ENCODE results near the gene DHRS4L2. TPM values are rescaled to one million over a fixed set of nuclear protein-coding genes. Genes with fewer than 3 reads are reported as not detected.
"Not testable (repeated sequence)": the region's sequence is repeated elsewhere in the genome, so short reads cannot be mapped to it uniquely, and the experiment has no call there.

Gene DHRS4L2
- total and polyA plus RNA-seq, 4 donors, result 16.7 to 56.8 (median 44.0) TPM

DNA sequence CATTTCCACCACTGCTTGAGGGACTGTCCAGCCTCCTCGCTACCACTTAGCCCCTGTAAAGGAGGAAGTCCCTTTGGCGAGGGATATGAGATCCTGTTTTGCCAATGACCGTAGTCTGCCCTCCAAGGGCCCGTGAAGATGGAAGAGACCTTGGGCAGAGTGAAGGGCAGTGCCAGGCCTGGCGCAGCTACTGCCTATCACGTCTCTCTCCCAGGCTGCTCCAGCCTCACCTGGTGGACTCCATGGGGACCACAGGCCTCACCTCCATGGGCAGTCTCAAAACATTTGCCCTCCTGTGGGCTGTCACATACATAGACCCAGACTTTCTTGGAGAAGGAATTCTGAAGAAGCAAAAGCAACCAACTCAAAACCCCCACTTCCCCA is 514 bp upstream of the DHRS4L2 start:
- H3K9ac ChIP-seq (ENCODE audit: low read depth in 1 of 2, low read length in 2 of 2); H3K4me3 ChIP-seq (ENCODE audit: low read depth in 1 of 3, low read length in 3 of 3); H3K36me3 ChIP-seq (ENCODE audit: control insufficient read depth in 4 of 4, insufficient read depth in 3 of 4, low read depth in 1 of 4, low read length in 3 of 4); H3K27me3 ChIP-seq (ENCODE audit: control insufficient read depth in 4 of 4, insufficient read depth in 4 of 4, low read length in 3 of 4); DNase-seq (ENCODE audit: low spot score); H3K9me3 ChIP-seq (ENCODE audit: control insufficient read depth in 4 of 4, low read length in 3 of 4): not testable (repeated sequence)
- WGBS, result 76% methylated on average over 6 of the region's 6 CpGs
- Histone ChIP-seq H3K27ac (ENCODE audit: low read depth in 1 of 2, low read length in 2 of 2) (peak overlapping the region in 1 of 2 donors; percentile 25), H3K4me1 (ENCODE audit: control insufficient read depth in 4 of 4, insufficient read depth in 4 of 4, low read length in 3 of 4) (peaks cover 2 to 10% (median 7%) of the 10 kb centered on the region in 4 donors)

- not testable (repeated sequence) for H3K27me3 ChIP-seq (ENCODE audit: control insufficient read depth in 4 of 4, insufficient read depth in 4 of 4, low read length in 3 of 4); H3K9ac ChIP-seq (ENCODE audit: low read depth in 1 of 2, low read length in 2 of 2); H3K27ac ChIP-seq (ENCODE audit: low read depth in 1 of 2, low read length in 2 of 2); H3K4me3 ChIP-seq (ENCODE audit: low read depth in 1 of 3, low read length in 3 of 3); H3K36me3 ChIP-seq (ENCODE audit: control insufficient read depth in 4 of 4, insufficient read depth in 3 of 4, low read depth in 1 of 4, low read length in 3 of 4); H3K9me3 ChIP-seq (ENCODE audit: control insufficient read depth in 4 of 4, low read length in 3 of 4); DNase-seq (ENCODE audit: low spot score)
- H3K4me1 ChIP-seq (ENCODE audit: control insufficient read depth in 4 of 4, insufficient read depth in 4 of 4, low read length in 3 of 4), result peaks cover 2 to 10% (median 7%) of the 10 kb centered on the region in 4 donors
- WGBS, result 85% methylated on average over 21 of the region's 21 CpGs
Observed at GRCh38 chr14:23989734-23990445, 1.2 kb downstream of the DHRS4L2 start.

GRCh38 chr14:23990961-23991360 is 2.2 kb downstream of the DHRS4L2 start:
- not testable (repeated sequence) for H3K9me3 ChIP-seq (ENCODE audit: control insufficient read depth in 4 of 4, low read length in 3 of 4); H3K9ac ChIP-seq (ENCODE audit: low read depth in 1 of 2, low read length in 2 of 2); H3K4me3 ChIP-seq (ENCODE audit: low read depth in 1 of 3, low read length in 3 of 3); H3K36me3 ChIP-seq (ENCODE audit: control insufficient read depth in 4 of 4, insufficient read depth in 3 of 4, low read depth in 1 of 4, low read length in 3 of 4); H3K27me3 ChIP-seq (ENCODE audit: control insufficient read depth in 4 of 4, insufficient read depth in 4 of 4, low read length in 3 of 4); H3K27ac ChIP-seq (ENCODE audit: low read depth in 1 of 2, low read length in 2 of 2); DNase-seq (ENCODE audit: low spot score)
- WGBS, result 98% methylated on average over 1 of the region's 1 CpG
- H3K4me1 ChIP-seq (ENCODE audit: control insufficient read depth in 4 of 4, insufficient read depth in 4 of 4, low read length in 3 of 4), result peaks cover 2 to 10% (median 7%) of the 10 kb centered on the region in 4 donors

DNA sequence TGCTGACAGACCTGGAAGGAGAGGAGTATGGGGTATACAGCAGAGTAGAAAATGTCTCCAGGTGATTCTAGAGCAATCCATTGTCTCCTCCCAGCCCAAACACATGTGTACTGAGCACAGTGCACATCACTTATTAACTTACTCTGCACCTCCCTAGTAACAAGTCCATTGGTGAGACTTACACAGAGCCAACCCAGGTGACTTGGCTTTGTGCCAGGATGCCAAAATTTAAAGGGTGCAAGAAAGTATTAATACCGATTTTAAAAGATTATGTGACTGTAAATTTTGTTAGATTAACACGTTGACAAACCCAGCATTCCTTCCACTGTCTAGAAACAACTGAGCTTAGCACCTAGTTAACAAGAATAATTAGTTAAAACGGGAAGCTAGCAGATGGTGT is 4.3 kb downstream of the DHRS4L2 start:
- H3K9ac ChIP-seq (ENCODE audit: low read depth in 1 of 2, low read length in 2 of 2); H3K27me3 ChIP-seq (ENCODE audit: control insufficient read depth in 4 of 4, insufficient read depth in 4 of 4, low read length in 3 of 4); H3K36me3 ChIP-seq (ENCODE audit: control insufficient read depth in 4 of 4, insufficient read depth in 3 of 4, low read depth in 1 of 4, low read length in 3 of 4); H3K27ac ChIP-seq (ENCODE audit: low read depth in 1 of 2, low read length in 2 of 2); DNase-seq (ENCODE audit: low spot score); H3K4me3 ChIP-seq (ENCODE audit: low read depth in 1 of 3, low read length in 3 of 3); H3K9me3 ChIP-seq (ENCODE audit: control insufficient read depth in 4 of 4, low read length in 3 of 4): not testable (repeated sequence)
- 91% methylated on average over 3 of the region's 3 CpGs for WGBS
- peaks cover 2 to 10% (median 7%) of the 10 kb centered on the region in 4 donors for H3K4me1 ChIP-seq (ENCODE audit: control insufficient read depth in 4 of 4, insufficient read depth in 4 of 4, low read length in 3 of 4)

GRCh38 chr14:23996009-23996408 is 7.3 kb downstream of the DHRS4L2 start:
- DNase-seq (ENCODE audit: low spot score); H3K36me3 ChIP-seq (ENCODE audit: control insufficient read depth in 4 of 4, insufficient read depth in 3 of 4, low read depth in 1 of 4, low read length in 3 of 4); H3K4me3 ChIP-seq (ENCODE audit: low read depth in 1 of 3, low read length in 3 of 3); H3K27ac ChIP-seq (ENCODE audit: low read depth in 1 of 2, low read length in 2 of 2); H3K9me3 ChIP-seq (ENCODE audit: control insufficient read depth in 4 of 4, low read length in 3 of 4); H3K4me1 ChIP-seq (ENCODE audit: control insufficient read depth in 4 of 4, insufficient read depth in 4 of 4, low read length in 3 of 4); H3K27me3 ChIP-seq (ENCODE audit: control insufficient read depth in 4 of 4, insufficient read depth in 4 of 4, low read length in 3 of 4); H3K9ac ChIP-seq (ENCODE audit: low read depth in 1 of 2, low read length in 2 of 2): not testable (repeated sequence)

DNA sequence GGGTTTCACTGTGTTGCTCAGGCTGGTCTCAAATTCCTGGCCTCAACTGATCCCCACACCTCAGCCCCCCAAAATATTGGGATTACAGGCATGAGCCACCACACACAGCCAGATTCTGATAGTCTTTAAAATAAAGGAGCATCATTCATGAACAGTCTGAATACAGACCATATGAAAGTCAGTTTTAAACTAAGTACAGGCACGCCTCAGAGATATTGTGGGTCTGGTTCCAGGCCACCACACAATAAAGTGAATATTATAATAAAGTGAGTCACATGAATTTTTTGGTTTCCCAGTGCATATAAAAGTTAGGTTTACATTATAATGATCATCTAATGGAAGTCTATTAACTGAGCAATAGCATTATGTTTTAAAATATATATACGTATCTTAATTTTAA is 8.1 kb downstream of the DHRS4L2 start:
- not testable (repeated sequence) for H3K4me3 ChIP-seq (ENCODE audit: low read depth in 1 of 3, low read length in 3 of 3); H3K36me3 ChIP-seq (ENCODE audit: control insufficient read depth in 4 of 4, insufficient read depth in 3 of 4, low read depth in 1 of 4, low read length in 3 of 4); H3K4me1 ChIP-seq (ENCODE audit: control insufficient read depth in 4 of 4, insufficient read depth in 4 of 4, low read length in 3 of 4); H3K27me3 ChIP-seq (ENCODE audit: control insufficient read depth in 4 of 4, insufficient read depth in 4 of 4, low read length in 3 of 4); DNase-seq (ENCODE audit: low spot score); H3K9me3 ChIP-seq (ENCODE audit: control insufficient read depth in 4 of 4, low read length in 3 of 4); H3K27ac ChIP-seq (ENCODE audit: low read depth in 1 of 2, low read length in 2 of 2); H3K9ac ChIP-seq (ENCODE audit: low read depth in 1 of 2, low read length in 2 of 2)
- WGBS, result 97% methylated on average over 1 of the region's 2 CpGs

DNA sequence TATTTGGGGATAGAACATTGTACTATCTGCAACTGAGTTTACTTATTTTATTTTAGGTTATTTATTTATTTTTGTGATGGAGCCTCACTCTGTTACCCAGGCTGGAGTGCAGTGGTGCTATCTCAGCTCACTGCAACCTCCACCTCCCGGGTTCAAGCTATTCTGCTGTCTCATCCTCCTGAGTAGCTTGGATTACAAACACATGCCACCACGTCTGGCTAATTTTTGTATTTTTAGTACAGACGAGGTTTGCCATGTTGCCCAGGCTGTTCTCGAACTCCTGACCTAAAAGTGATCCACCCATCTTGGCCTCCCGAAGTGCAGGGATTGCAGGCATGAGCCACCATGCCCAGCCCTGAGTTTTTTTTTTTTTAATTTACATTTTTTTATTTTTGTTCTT is 10.9 kb downstream of the DHRS4L2 start:
- not testable (repeated sequence) for H3K4me3 ChIP-seq (ENCODE audit: low read depth in 1 of 3, low read length in 3 of 3); H3K27me3 ChIP-seq (ENCODE audit: control insufficient read depth in 4 of 4, insufficient read depth in 4 of 4, low read length in 3 of 4); H3K36me3 ChIP-seq (ENCODE audit: control insufficient read depth in 4 of 4, insufficient read depth in 3 of 4, low read depth in 1 of 4, low read length in 3 of 4); H3K4me1 ChIP-seq (ENCODE audit: control insufficient read depth in 4 of 4, insufficient read depth in 4 of 4, low read length in 3 of 4); DNase-seq (ENCODE audit: low spot score); H3K27ac ChIP-seq (ENCODE audit: low read depth in 1 of 2, low read length in 2 of 2); H3K9ac ChIP-seq (ENCODE audit: low read depth in 1 of 2, low read length in 2 of 2); H3K9me3 ChIP-seq (ENCODE audit: control insufficient read depth in 4 of 4, low read length in 3 of 4)
- WGBS, result 98% methylated on average over 2 of the region's 5 CpGs

GRCh38 chr14:24001078-24001477 is 12.3 kb downstream of the DHRS4L2 start:
- H3K27me3 ChIP-seq (ENCODE audit: control insufficient read depth in 4 of 4, insufficient read depth in 4 of 4, low read length in 3 of 4); H3K36me3 ChIP-seq (ENCODE audit: control insufficient read depth in 4 of 4, insufficient read depth in 3 of 4, low read depth in 1 of 4, low read length in 3 of 4); H3K4me1 ChIP-seq (ENCODE audit: control insufficient read depth in 4 of 4, insufficient read depth in 4 of 4, low read length in 3 of 4); DNase-seq (ENCODE audit: low spot score); H3K9ac ChIP-seq (ENCODE audit: low read depth in 1 of 2, low read length in 2 of 2); H3K27ac ChIP-seq (ENCODE audit: low read depth in 1 of 2, low read length in 2 of 2); H3K4me3 ChIP-seq (ENCODE audit: low read depth in 1 of 3, low read length in 3 of 3); H3K9me3 ChIP-seq (ENCODE audit: control insufficient read depth in 4 of 4, low read length in 3 of 4): not testable (repeated sequence)

GRCh38 chr14:24001679-24002078 is 12.9 kb downstream of the DHRS4L2 start:
- not testable (repeated sequence) for H3K4me3 ChIP-seq (ENCODE audit: low read depth in 1 of 3, low read length in 3 of 3); H3K27me3 ChIP-seq (ENCODE audit: control insufficient read depth in 4 of 4, insufficient read depth in 4 of 4, low read length in 3 of 4); H3K9ac ChIP-seq (ENCODE audit: low read depth in 1 of 2, low read length in 2 of 2); H3K36me3 ChIP-seq (ENCODE audit: control insufficient read depth in 4 of 4, insufficient read depth in 3 of 4, low read depth in 1 of 4, low read length in 3 of 4); H3K4me1 ChIP-seq (ENCODE audit: control insufficient read depth in 4 of 4, insufficient read depth in 4 of 4, low read length in 3 of 4); H3K27ac ChIP-seq (ENCODE audit: low read depth in 1 of 2, low read length in 2 of 2); DNase-seq (ENCODE audit: low spot score); H3K9me3 ChIP-seq (ENCODE audit: control insufficient read depth in 4 of 4, low read length in 3 of 4)
- WGBS, result 91% methylated on average over 1 of the region's 2 CpGs
